Fibroblast of lung (primary cell): ENCODE data around the gene TLR3. TPM values are rescaled to one million over a fixed set of nuclear protein-coding genes. Genes with fewer than 3 reads are reported as not detected.
A peak's percentile ranks its signal among the peaks of the same experiment; 100 is the strongest.

Source experiments
- DNase-seq, 2 donors: peaks; one replicate each; pipeline versions ENCODE4 v3.0.0 to v3.0.0-alpha.2; 2010; ENCODE audit warnings: low read depth in 2 of 2
- H2AFZ ChIP-seq: 2 replicates; pipeline ENCODE4 v1.5.1; 2012; ENCODE audit warnings: low read length, control low read depth, inconsistent platforms
- H3K27ac ChIP-seq: 2 replicates; pipeline ENCODE4 v1.5.1; 2011; ENCODE audit warnings: low read length, control low read depth; ENCODE audit not compliant: insufficient read depth
- H3K27me3 ChIP-seq: 2 replicates; pipeline ENCODE4 v1.5.1; 2011; ENCODE audit warnings: mild to moderate bottlenecking, low read length; ENCODE audit not compliant: control insufficient read depth, insufficient read depth
- H3K36me3 ChIP-seq: 2 replicates; pipeline ENCODE4 v1.5.1; 2011; ENCODE audit warnings: low read length; ENCODE audit not compliant: control insufficient read depth, insufficient read depth
- H3K4me1 ChIP-seq: 2 replicates; pipeline ENCODE4 v1.5.1; 2011; ENCODE audit warnings: low read length; ENCODE audit not compliant: control insufficient read depth, insufficient read depth; ENCODE audit errors: extremely low read depth
- H3K4me2 ChIP-seq: 2 replicates; pipeline ENCODE4 v1.5.1; 2011; ENCODE audit warnings: low read length, control low read depth; ENCODE audit not compliant: insufficient read depth; ENCODE audit errors: extremely low read depth
- H3K4me3 ChIP-seq, 4 experiments: fragments of 200-600 bp in 1 of 4; sonication (generic) in 1 of 4; replicated peaks in 1 of 4; 2 replicates each; pipeline ENCODE4 v1.5.1; 2011 to 2016; ENCODE audit warnings: low read length in 4 of 4, low read depth in 3 of 4, mild to moderate bottlenecking in 3 of 4, control low read depth in 2 of 4, inconsistent platforms in 1 of 4, mixed read lengths in 1 of 4; ENCODE audit not compliant: insufficient read depth in 1 of 4; ENCODE audit errors: control extremely low read depth in 1 of 4
- H3K79me2 ChIP-seq: 2 replicates; pipeline ENCODE4 v1.5.1; 2012; ENCODE audit warnings: mild to moderate bottlenecking, low read length, inconsistent platforms; ENCODE audit not compliant: control insufficient read depth, insufficient read depth
- H3K9ac ChIP-seq: 2 replicates; pipeline ENCODE4 v1.5.1; 2011; ENCODE audit warnings: mild to moderate bottlenecking, low read length, control low read depth; ENCODE audit not compliant: insufficient read depth
- H3K9me3 ChIP-seq: 2 replicates; pipeline ENCODE4 v1.5.1; 2012; ENCODE audit warnings: low read depth, low read length; ENCODE audit not compliant: control insufficient read depth, insufficient read depth
- H4K20me1 ChIP-seq: 2 replicates; pipeline ENCODE4 v1.5.1; 2011; ENCODE audit warnings: low read length; ENCODE audit not compliant: control insufficient read depth, insufficient read depth; ENCODE audit errors: extremely low read depth
- CTCF ChIP-seq, 2 donors: IDR thresholded peaks in 1 of 2; conservative IDR thresholded peaks in 1 of 2; 1 replicate in 1 of 2; 2 replicates in 1 of 2; pipeline ENCODE4 v1.5.1; 2011 to 2012; ENCODE audit warnings: low read length in 2 of 2, control low read depth in 1 of 2, inconsistent platforms in 1 of 2, low read depth in 1 of 2, mild to moderate bottlenecking in 1 of 2
- EZH2 ChIP-seq: IDR thresholded peaks from 2 replicates; pipeline ENCODE4 v1.5.1; 2012; ENCODE audit warnings: low read length, control low read depth, mild to moderate bottlenecking; ENCODE audit errors: missing control alignments
- polyA plus RNA-seq, 2 donors: library from polyadenylated mRNA; depleted of rRNA in 1 of 2; stranded (reverse) in 1 of 2; unstranded in 1 of 2; fragments of >200 nt; gene quantifications; 2 replicates each; pipeline ENCODE4 v1.2.1, GENCODE V29; 2011 to 2012; ENCODE audit warnings: missing spikeins in 1 of 2
- total RNA-seq: library from RNA; depleted of rRNA; stranded (reverse); fragments of >200 nt; gene quantifications from 2 replicates; pipeline ENCODE4 v1.2.1, GENCODE V29; 2014

Gene TLR3
- total and polyA plus RNA-seq, 2 donors (not counting 1 experiment from before 2014, with no cell fraction given) = 8.1 to 12.6 TPM

GRCh38 chr4:186131935-186132334 is 63.0 kb downstream of the TLR3 start:
- H3K4me1 ChIP-seq = no peaks in the 10 kb centered on the region
- H3K27ac ChIP-seq = no peak overlapping the region
- no peaks in the 10 kb centered on the region for H3K9me3 ChIP-seq
- no peaks in the 10 kb centered on the region for H4K20me1 ChIP-seq
- H3K79me2 ChIP-seq = no peaks in the 10 kb centered on the region
- H3K9ac ChIP-seq = no peak overlapping the region
- no peaks in the 10 kb centered on the region for H3K27me3 ChIP-seq
- H3K36me3 ChIP-seq = no peaks in the 10 kb centered on the region
- H3K4me2 ChIP-seq = no peak overlapping the region
- H2AFZ ChIP-seq = no peak overlapping the region
- no peak for DNase-seq
- TF ChIP-seq CTCF (conservative IDR thresholded peaks at IDR 0.05 in 1 of 2, IDR thresholded peaks at IDR 0.05 in 1 of 2; ENCODE audit: low read depth in 1 of 2, low read length in 2 of 2) = no peak
- TF ChIP-seq EZH2 = no peak
- no peak overlapping the region for H3K4me3 ChIP-seq

DNA sequence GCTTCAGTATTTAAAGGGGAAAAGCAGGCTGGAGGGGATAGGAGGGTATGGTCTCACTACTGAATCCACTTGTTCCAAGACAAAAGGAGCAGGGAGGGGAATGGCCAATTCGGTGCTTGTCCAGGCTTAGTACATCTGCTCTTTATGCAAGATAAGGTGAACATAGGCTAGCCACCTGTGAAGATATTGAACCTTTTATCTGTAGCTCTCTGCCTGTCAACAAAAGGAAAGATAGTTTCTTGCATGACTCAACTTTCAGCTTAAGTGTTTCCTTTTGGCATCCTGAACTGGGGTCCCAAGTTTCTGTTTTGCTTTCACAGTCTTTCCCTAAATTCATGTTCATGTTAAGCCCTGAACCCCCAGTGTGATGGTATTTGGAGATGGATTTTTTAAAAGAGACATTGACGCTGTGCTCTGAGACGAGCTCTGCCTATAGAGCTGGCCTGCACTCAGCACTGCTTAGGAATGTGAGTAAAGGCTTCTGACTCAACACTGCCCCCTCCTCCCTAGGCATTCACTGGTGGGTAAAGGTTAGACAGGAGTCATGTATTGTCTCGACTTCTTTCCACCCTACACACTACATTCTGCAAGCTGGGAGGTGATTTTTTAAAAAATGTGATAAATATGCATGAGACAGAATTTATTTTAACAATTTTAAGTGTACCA is 63.8 kb downstream of the TLR3 start:
- H2AFZ ChIP-seq = no peak overlapping the region
- H3K79me2 ChIP-seq = no peaks in the 10 kb centered on the region
- no peaks in the 10 kb centered on the region for H4K20me1 ChIP-seq
- H3K9ac ChIP-seq = no peak overlapping the region
- H3K27ac ChIP-seq = no peak overlapping the region
- no peaks in the 10 kb centered on the region for H3K36me3 ChIP-seq
- TF ChIP-seq EZH2 (no peak), CTCF (conservative IDR thresholded peaks at IDR 0.05 in 1 of 2, IDR thresholded peaks at IDR 0.05 in 1 of 2; ENCODE audit: low read depth in 1 of 2, low read length in 2 of 2) (peak in 1 of 2 donors; percentile 13)
- H3K27me3 ChIP-seq = no peaks in the 10 kb centered on the region
- H3K4me1 ChIP-seq = no peaks in the 10 kb centered on the region
- H3K4me3 ChIP-seq = no peak overlapping the region
- DNase-seq = peak; percentile 21 to 70
- no peak overlapping the region for H3K4me2 ChIP-seq
- H3K9me3 ChIP-seq = no peaks in the 10 kb centered on the region

- Histone ChIP-seq H3K36me3 (no peaks in the 10 kb centered on the region), H2AFZ (no peak overlapping the region), H3K9me3 (no peaks in the 10 kb centered on the region), H3K4me1 (no peaks in the 10 kb centered on the region), H3K4me2 (no peak overlapping the region), H3K79me2 (no peaks in the 10 kb centered on the region), H3K4me3 (no peak overlapping the region), H3K27ac (no peak overlapping the region), H3K27me3 (no peaks in the 10 kb centered on the region), H4K20me1 (no peaks in the 10 kb centered on the region), H3K9ac (no peak overlapping the region)
- no peak for DNase-seq
- TF ChIP-seq EZH2 (no peak), CTCF (conservative IDR thresholded peaks at IDR 0.05 in 1 of 2, IDR thresholded peaks at IDR 0.05 in 1 of 2; ENCODE audit: low read depth in 1 of 2, low read length in 2 of 2) (no peak)
Observed at GRCh38 chr4:186134257-186134656, 65.3 kb downstream of the TLR3 start.
